ENCODE results near the gene SLC25A47.

SLC25A47 gene

DNA sequence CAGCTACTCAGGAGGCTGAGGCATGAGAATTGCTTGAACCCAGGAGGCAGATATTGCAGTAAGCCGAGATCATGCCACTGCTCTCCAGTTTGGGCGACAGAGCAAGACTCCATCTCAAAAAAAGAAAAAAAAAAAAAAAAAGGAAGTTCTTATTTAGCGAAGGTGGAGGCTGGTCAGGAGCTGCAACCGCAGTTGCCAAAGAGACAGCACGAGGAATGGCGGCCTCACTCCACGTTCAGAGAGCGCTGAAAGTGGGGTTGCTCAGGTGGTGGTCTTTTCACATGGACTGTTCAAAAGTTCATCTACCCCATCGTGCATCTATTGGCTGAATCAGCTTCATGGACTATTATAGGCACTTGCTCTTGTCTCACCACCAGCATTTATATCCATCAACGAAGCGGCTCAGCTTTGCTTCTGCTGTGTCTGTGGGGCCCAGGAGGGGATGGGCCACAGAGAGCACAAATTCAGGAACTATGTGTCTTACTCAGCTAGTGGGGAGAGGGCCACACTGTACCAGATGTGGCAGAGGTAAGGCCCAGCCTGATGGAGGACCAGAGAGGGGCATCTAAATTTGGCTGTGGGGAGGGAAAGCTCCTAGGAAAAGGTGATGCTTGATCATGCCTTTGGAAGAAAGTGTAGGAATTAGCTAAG lies 27.3 kb downstream of the SLC25A47 start:
- no peak for DNase-seq

- DNase-seq: no peak
Measured at GRCh38 chr14:100350986-100351385, 27.8 kb downstream of the SLC25A47 start.

DNA sequence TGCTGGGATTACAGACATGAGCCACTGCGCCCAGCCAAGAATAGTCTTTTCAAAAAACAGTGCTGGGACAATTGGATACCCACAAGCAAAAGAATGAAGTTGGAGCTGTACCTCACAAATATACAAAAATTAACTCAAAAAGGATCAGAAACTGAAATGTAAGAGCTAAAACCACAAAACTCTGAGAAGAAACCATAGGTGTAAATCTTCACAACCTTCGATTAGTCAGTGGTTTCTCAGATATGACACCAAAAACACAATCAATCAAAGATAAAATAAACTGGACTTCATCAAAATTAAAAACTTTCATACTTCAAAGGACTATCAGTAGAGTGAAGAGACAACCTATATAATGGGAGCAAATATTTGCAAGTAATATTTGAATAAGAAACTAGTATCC lies 35.3 kb downstream of the SLC25A47 start:
- DNase-seq: no peak

DNA sequence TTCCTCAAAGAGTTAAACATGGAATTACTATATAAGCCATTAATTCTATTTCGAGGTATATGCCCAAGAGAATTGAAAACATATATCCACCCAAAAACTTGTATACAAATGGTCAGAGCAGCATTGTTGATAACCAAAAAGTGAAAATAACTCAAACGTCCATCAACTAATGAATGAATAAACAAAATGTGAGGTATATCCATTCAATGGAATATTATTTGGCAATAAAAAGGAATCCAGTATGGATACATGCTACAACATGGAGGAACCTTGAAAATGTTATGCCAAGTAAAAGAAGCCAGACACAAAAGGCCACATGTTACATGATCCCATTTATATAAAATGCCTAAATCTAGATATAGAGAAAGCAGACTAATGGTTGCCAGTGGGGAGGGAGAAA lies 36.0 kb downstream of the SLC25A47 start:
- no peak for DNase-seq

- DNase-seq: no peak
Measured at GRCh38 chr14:100359881-100360280, 36.7 kb downstream of the SLC25A47 start.

- no peak for DNase-seq
Measured at GRCh38 chr14:100361626-100362025, 38.5 kb downstream of the SLC25A47 start.

GRCh38 chr14:100362311-100362927 lies 39.3 kb downstream of the SLC25A47 start:
- DNase-seq: no peak

DNA sequence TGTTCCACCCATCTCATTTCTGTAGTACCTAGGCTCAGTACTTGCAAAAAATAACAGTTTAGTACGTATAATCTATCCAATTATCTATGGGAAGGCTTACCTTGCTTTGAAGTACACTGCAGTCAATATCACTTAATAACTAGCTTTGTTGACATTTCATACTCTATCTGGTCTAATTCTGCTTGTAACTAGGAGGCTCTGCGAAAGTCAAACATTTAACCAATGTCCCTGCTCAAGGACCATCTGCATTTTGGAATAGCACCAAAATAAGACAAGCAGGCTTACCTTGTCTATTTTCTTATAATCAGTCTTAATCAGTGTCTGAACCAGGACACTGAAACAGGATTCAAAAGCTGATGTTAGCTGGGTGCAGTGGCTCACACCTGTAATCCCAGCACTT lies 39.9 kb downstream of the SLC25A47 start:
- DNase-seq: no peak

DNA sequence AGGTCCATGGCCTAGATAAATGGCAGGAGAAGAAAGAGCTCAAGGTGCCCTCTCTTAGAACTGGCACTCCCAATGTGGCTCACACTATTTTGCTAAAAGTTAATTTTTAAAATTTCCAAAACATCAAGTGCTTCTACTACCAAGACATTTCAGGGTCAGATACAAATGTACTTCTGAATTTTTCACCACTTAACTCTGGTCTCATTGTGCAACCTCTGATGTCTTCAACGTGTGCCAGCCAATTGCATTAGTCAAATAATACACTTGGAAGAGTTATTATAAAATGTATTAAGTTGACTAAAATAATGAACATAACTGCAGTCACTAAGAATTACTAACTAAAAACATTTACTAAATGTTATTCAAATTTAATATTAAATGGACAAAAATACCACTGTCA lies 41.3 kb downstream of the SLC25A47 start:
- DNase-seq: no peak

DNA sequence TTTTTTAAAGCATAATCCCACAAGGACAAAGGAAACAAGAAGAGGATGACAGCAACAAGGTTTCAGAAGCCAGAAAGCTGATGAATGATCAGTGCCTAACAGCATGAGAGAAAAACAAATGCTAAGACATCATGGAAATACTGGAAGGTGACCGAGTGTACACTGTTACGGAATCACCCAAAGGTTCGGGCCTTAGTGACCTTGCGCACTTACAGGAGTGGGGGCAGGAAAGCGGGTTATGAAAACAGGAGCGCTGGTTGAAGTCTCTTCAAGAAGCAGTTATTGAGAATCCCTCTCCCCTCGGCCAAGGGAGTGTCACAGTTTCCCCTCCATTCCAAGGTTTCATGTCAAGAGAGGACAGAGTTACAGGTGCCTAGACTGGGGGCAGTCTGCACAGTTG lies 42.6 kb downstream of the SLC25A47 start:
- no peak for DNase-seq

- no peak for DNase-seq
Measured at GRCh38 chr14:100369019-100369418, 45.9 kb downstream of the SLC25A47 start.

- no peak for DNase-seq
Measured at GRCh38 chr14:100370003-100370402, 46.9 kb downstream of the SLC25A47 start.

GRCh38 chr14:100371773-100372172 lies 48.6 kb downstream of the SLC25A47 start:
- DNase-seq: no peak

DNA sequence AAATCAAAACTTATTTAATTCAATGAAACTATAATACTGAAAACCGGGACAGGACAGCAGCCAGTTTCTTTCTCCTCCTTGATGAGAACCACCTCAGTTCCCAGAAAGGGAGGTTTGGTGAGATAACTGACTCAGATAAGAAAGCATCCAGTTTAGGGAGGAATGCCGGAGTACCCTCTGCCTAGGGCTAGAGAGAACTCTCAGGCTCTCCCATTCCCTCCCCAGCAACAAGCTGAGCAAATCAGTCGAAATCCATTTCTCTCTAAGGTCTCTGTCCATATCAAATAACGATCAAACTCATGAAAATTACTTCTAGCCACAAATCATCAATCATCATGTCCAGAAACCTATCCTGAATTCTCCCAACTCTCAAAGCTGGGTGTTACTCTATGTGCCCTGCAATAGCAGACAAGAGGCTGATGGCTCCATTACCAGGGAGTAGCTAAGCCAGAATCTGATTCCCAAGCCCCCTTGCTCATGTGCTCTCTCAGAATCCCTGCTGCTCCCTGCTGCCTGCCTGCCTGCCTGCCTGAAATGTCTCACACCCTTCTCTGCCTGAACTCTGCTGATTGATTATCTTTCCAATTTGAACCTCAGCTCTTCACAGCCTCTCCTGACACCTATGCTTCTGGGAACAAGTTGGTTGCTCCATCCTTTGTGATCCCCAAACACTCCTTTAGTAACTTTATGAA lies 49.4 kb downstream of the SLC25A47 start:
- DNase-seq: no peak

DNA sequence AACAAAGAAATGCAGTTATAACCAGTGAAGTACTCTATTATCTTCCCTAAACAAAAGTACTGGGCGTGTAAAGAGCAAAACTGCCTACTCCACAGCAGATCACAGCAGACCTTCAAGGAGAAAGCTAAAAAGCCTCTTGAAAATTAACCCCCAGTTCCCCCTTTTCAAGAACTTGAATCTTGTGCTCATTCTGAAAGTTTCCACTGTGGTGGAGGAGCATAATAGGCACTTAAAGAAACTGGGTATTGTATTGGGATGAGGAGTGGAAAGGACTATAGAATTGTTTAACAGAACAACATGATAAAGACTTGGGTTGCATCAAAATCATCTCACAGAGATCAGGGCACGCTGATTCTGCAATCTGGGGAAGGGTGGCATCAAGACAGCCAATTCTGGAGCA lies 51.1 kb downstream of the SLC25A47 start:
- DNase-seq: no peak

DNA sequence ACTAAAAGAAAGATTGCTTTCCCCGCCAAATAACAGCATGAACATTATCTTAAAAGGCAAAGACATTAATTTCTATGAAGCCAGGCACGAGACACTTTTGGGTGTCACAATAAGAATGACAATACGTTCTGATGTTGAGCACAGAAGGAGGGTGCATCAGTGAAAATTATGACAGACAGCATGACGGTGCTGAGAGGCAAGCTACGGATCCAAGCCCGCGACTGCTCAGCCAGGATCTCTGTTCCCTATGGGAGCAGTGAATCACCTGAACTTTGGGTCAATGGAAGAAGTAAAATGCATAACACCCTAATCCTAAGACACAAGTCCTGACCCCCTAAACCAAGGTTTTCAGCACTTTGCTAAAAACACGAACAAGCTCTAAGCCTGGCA lies 51.7 kb downstream of the SLC25A47 start:
- DNase-seq: no peak

- no peak for DNase-seq
Measured at GRCh38 chr14:100375266-100375962, 52.3 kb downstream of the SLC25A47 start.

DNA sequence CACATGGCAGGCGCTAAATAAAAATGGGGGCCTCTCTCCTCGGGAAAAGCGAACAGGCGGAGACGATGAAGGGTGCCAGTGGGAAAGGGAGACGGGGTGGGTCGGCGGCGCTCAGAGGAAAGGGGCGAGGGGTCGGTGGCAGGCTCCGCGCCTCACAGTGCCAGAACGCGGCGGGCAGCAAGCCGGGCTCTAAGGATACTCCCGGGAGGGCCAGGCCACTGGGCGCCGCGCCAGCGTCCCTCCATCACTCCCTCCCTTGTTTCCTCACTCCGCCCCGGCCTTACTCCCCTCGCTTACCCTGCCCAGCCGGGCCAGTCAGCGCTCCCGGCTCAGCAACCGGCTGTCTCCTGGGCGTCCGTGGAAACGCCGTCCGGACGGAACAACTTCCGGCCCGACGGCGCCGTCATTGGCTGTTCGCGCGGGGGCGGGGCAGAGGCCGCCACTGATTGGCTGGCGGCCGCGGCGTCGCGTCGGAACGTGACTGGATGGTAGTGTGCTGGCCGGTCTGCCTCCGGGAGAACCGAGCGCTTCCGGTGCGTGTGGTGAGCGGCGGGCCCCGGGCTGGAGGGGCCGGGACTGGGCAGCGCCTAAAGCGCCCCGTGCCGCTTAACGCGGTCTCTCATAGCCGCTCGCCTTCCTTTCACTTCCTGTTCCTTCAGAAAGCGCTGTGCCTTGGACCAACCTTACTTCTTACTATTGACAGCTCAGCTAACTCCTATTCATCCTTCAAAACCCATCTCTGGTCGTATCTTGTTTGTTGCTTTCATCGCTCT lies 53.0 kb downstream of the SLC25A47 start, which contains the start of gene WDR25:
TSS of gene WDR25 (plus strand) at position 523 of the 773 bp plus-strand sequence.
- DNase-seq: peak; percentile 93

GRCh38 chr14:100376751-100377171 lies 53.6 kb downstream of the SLC25A47 start:
- no peak for DNase-seq

Measured in NCI-H2227 treated with DMSO at 0.1 percent for 48 hours (cell line).